Upper lobe of left lung (tissue), 6 donors: ENCODE data around the gene ZC2HC1B. TPM values are rescaled to one million over a fixed set of nuclear protein-coding genes. Genes with fewer than 3 reads are reported as not detected.
"Not testable (repeated sequence)": the region's sequence is repeated elsewhere in the genome, so short reads cannot be mapped to it uniquely, and the experiment has no call there.

Experiments
- ATAC-seq, 2 donors: fragments of 200-7000 bp; cut with Tn5 transposase; one replicate each; pipeline ENCODE4 v1.9.1; 2022; ENCODE audit warnings: mild to moderate bottlenecking in 2 of 2, moderate library complexity in 2 of 2; ENCODE audit not compliant: low FRiP score in 2 of 2
- DNase-seq, 2 donors: peaks; one replicate each; pipeline ENCODE4 v3.0.0-alpha.2; 2019 to 2020
- H3K27ac ChIP-seq, 4 donors: fragments of 200-600 bp; sonication (generic); one replicate each; pipeline ENCODE4 v1.5.1; 2016 to 2019
- H3K27me3 ChIP-seq, 4 donors: fragments of 200-600 bp; sonication (generic); one replicate each; pipeline ENCODE4 v1.5.1; 2017 to 2019
- H3K36me3 ChIP-seq, 4 donors: fragments of 200-600 bp; sonication (generic); one replicate each; pipeline ENCODE4 v1.5.1; 2016 to 2019
- H3K4me1 ChIP-seq, 4 donors: fragments of 200-600 bp; sonication (generic); one replicate each; pipeline ENCODE4 v1.5.1; 2018 to 2019
- H3K4me3 ChIP-seq, 4 donors: fragments of 200-600 bp; sonication (generic); one replicate each; pipeline ENCODE4 v1.5.1; 2017 to 2019; ENCODE audit warnings: mild to moderate bottlenecking in 2 of 4, moderate library complexity in 1 of 4
- H3K9me3 ChIP-seq, 4 donors: fragments of 200-600 bp; sonication (generic); one replicate each; pipeline ENCODE4 v1.5.1; 2018 to 2019
- CTCF ChIP-seq, 6 experiments: fragments of 450-650 bp in 4 of 6; fragments of 200-600 bp in 2 of 6; sonication (generic) in 2 of 6; IDR thresholded peaks; one replicate each; pipeline ENCODE4 v1.5.1; 2016 to 2019; ENCODE audit warnings: antibody characterized with exemption in 6 of 6
- EP300 ChIP-seq, 4 donors: sonication (generic); formaldehyde crosslinking; IDR thresholded peaks; one replicate each; pipeline ENCODE4 v1.5.1; 2017; ENCODE audit warnings: antibody characterized with exemption in 4 of 4, control low read depth in 2 of 4
- POLR2A ChIP-seq, 4 donors: fragments of 450-650 bp; IDR thresholded peaks; one replicate each; pipeline ENCODE4 v1.5.1; 2016 to 2017; ENCODE audit warnings: antibody characterized with exemption in 4 of 4, mild to moderate bottlenecking in 2 of 4
- POLR2AphosphoS5 ChIP-seq, 2 donors: sonication (generic); formaldehyde crosslinking; IDR thresholded peaks; one replicate each; pipeline ENCODE4 v1.5.1; 2017; ENCODE audit warnings: antibody characterized with exemption in 2 of 2
- WGBS, 2 donors: methylation state at CpG; one replicate each; pipeline ENCODE4 v1.1.5; 2017 to 2018; 5-methylcytosine and 5-hydroxymethylcytosine counted together
- total RNA-seq, 6 donors: library from RNA; depleted of rRNA in 4 of 6; stranded (reverse); fragments of >200 nt in 4 of 6; gene quantifications; one replicate each; pipeline versions ENCODE4 v1.1.0 to v1.2.1, GENCODE V29; 2016 to 2021
- donor health status: DM: no; HTN: no; CAD: no; lungs with moderate emphysema.
- donor health status: DM: no; HTN: yes; CAD: no; lungs with severe emphysema.

The ZC2HC1B gene
- total RNA-seq, 6 donors from 2014 or later = not detected

GRCh38 chr6:143863771-143864170 lies 503 bp upstream of the ZC2HC1B start:
- H3K27me3 ChIP-seq = no peaks in the 10 kb centered on the region
- H3K36me3 ChIP-seq = peaks cover 13 to 58% (median 37%) of the 10 kb centered on the region in 4 donors
- H3K9me3 ChIP-seq = no peaks in the 10 kb centered on the region
- H3K4me3 ChIP-seq = no peak overlapping the region
- WGBS, 2 donors = 90 to 91% methylated on average over 2 of the region's 2 CpGs
- no peak for ATAC-seq
- no peak overlapping the region for H3K27ac ChIP-seq
- DNase-seq = no peak
- TF ChIP-seq EP300 (IDR thresholded peaks at IDR 0.05) = no peak
- TF ChIP-seq CTCF (IDR thresholded peaks at IDR 0.05) = no peak
- no peak for TF ChIP-seq POLR2A (IDR thresholded peaks at IDR 0.05)
- no peak for TF ChIP-seq POLR2AphosphoS5 (IDR thresholded peaks at IDR 0.05)
- H3K4me1 ChIP-seq = no peaks in the 10 kb centered on the region

- peaks cover 12 to 23% (median 20%) of the 10 kb centered on the region in 4 donors for H3K36me3 ChIP-seq
- no peaks in the 10 kb centered on the region for H3K9me3 ChIP-seq
- TF ChIP-seq POLR2A (IDR thresholded peaks at IDR 0.05) (no peak), POLR2AphosphoS5 (IDR thresholded peaks at IDR 0.05) (no peak), CTCF (IDR thresholded peaks at IDR 0.05) (no peak), EP300 (IDR thresholded peaks at IDR 0.05) (no peak)
- no peak for ATAC-seq
- no peak for DNase-seq
- H3K27ac ChIP-seq = no peak overlapping the region
- H3K27me3 ChIP-seq = no peaks in the 10 kb centered on the region
- no peaks in the 10 kb centered on the region for H3K4me1 ChIP-seq
- H3K4me3 ChIP-seq = no peak overlapping the region
Observed at GRCh38 chr6:143867236-143867635, 3.0 kb downstream of the ZC2HC1B start.

GRCh38 chr6:143868808-143869207 lies 4.5 kb downstream of the ZC2HC1B start:
- H3K27ac ChIP-seq, H3K4me3 ChIP-seq, ATAC-seq, H3K9me3 ChIP-seq, H3K27me3 ChIP-seq, DNase-seq, H3K36me3 ChIP-seq, H3K4me1 ChIP-seq: not testable (repeated sequence)
- WGBS, 2 donors = 92 to 93% methylated on average over 3 of the region's 3 CpGs

- DNase-seq, ATAC-seq, H3K27me3 ChIP-seq, H3K36me3 ChIP-seq, H3K4me1 ChIP-seq, H3K27ac ChIP-seq, H3K4me3 ChIP-seq, H3K9me3 ChIP-seq: not testable (repeated sequence)
- WGBS, 2 donors = 86 to 94% methylated on average over 1 of the region's 1 CpG
Observed at GRCh38 chr6:143871202-143871730, 7.0 kb downstream of the ZC2HC1B start.

GRCh38 chr6:143872201-143872600 lies 7.9 kb downstream of the ZC2HC1B start:
- no peak overlapping the region for H3K4me3 ChIP-seq
- peaks cover 0 to 7% (median 0%) of the 10 kb centered on the region in 4 donors for H3K9me3 ChIP-seq
- ATAC-seq = no peak
- no peaks in the 10 kb centered on the region for H3K4me1 ChIP-seq
- H3K27me3 ChIP-seq = no peaks in the 10 kb centered on the region
- no peak for DNase-seq
- H3K27ac ChIP-seq = no peak overlapping the region
- TF ChIP-seq EP300 (IDR thresholded peaks at IDR 0.05) = no peak
- TF ChIP-seq CTCF (IDR thresholded peaks at IDR 0.05) = no peak
- TF ChIP-seq POLR2A (IDR thresholded peaks at IDR 0.05) = no peak
- no peak for TF ChIP-seq POLR2AphosphoS5 (IDR thresholded peaks at IDR 0.05)
- WGBS, 2 donors = 80% methylated on average over 2 of the region's 2 CpGs
- no peaks in the 10 kb centered on the region for H3K36me3 ChIP-seq

GRCh38 chr6:143873600-143873999 lies 9.3 kb downstream of the ZC2HC1B start:
- not testable (repeated sequence) for H3K27ac ChIP-seq, H3K36me3 ChIP-seq, H3K4me3 ChIP-seq, H3K9me3 ChIP-seq, H3K4me1 ChIP-seq, DNase-seq, H3K27me3 ChIP-seq, ATAC-seq
- 98 to 100% methylated on average over 3 to 4 of the region's 4 CpGs for WGBS, 2 donors

- not testable (repeated sequence) for H3K27ac ChIP-seq, H3K4me3 ChIP-seq, ATAC-seq, H3K9me3 ChIP-seq, H3K27me3 ChIP-seq, H3K36me3 ChIP-seq, DNase-seq, H3K4me1 ChIP-seq
Observed at GRCh38 chr6:143874503-143874902, 10.2 kb downstream of the ZC2HC1B start.
